ENCODE data around the gene S100A5.

- TF ChIP-seq CTCF (IDR thresholded peaks at IDR 0.05; ENCODE audit: low read length) (no peak), EZH2phosphoT487 (IDR thresholded peaks at IDR 0.05; ENCODE audit: low read length) (no peak), EZH2 (optimal IDR thresholded peaks at IDR 0.05; ENCODE audit: low read depth, low read length) (no peak)
Measured at GRCh38 chr1:153538315-153538821, 2.4 kb downstream of the S100A5 start.

All from MM.1S (cell line).